ENCODE results near the gene FIBCD1.

FIBCD1 gene

GRCh38 chr9:130931508-130932254 lies 7.4 kb downstream of the FIBCD1 start:
- Histone ChIP-seq H2BK15ac (ENCODE audit: low read length) (no peak overlapping the region), H3K36me3 (replicated peaks in 1 of 2; ENCODE audit: control insufficient read depth in 2 of 2, insufficient read depth in 2 of 2, low read length in 2 of 2) (no peaks in the 10 kb centered on the region), H2BK5ac (ENCODE audit: low read length) (no peak overlapping the region), H3K4me3 (ENCODE audit: low read length in 2 of 2) (no peak overlapping the region), H2BK12ac (ENCODE audit: low read length) (no peak overlapping the region), H3K14ac (ENCODE audit: low read length) (no peak overlapping the region), H4K91ac (ENCODE audit: low read depth, low read length, poor library complexity) (no peak overlapping the region), H3K9ac (ENCODE audit: low read depth, low read length, poor library complexity) (no peak overlapping the region), H3K4me2 (ENCODE audit: insufficient read depth, low read length, poor library complexity, severe bottlenecking) (no peak overlapping the region), H2BK120ac (ENCODE audit: low read depth, low read length) (no peak overlapping the region), H3K4me1 (ENCODE audit: control insufficient read depth in 2 of 2, insufficient read depth in 1 of 2, low read depth in 1 of 2, low read length in 2 of 2) (peaks cover 12 to 13% of the 10 kb centered on the region in 2 donors), H3K23ac (ENCODE audit: low read depth, low read length, poor library complexity) (no peak overlapping the region), H3K18ac (ENCODE audit: low read length) (no peak overlapping the region), H4K8ac (ENCODE audit: low read depth, low read length) (no peak overlapping the region), H3K27ac (replicated peaks; ENCODE audit: low read length) (no peak overlapping the region), H2AK5ac (ENCODE audit: low read depth, low read length) (no peak overlapping the region), H3K9me3 (replicated peaks in 1 of 2; ENCODE audit: control insufficient read depth in 2 of 2, insufficient read depth in 1 of 2, low read depth in 1 of 2, low read length in 2 of 2) (no peaks in the 10 kb centered on the region), H3K27me3 (ENCODE audit: control insufficient read depth in 3 of 3, insufficient read depth in 3 of 3, low read depth in 1 of 3, low read length in 3 of 3) (peaks cover 0 to 55% (median 0%) of the 10 kb centered on the region in 3 experiments), H3K4ac (ENCODE audit: low read length) (no peak overlapping the region), H2AFZ (ENCODE audit: low read length) (no peak overlapping the region), H3K79me1 (ENCODE audit: low read depth, low read length) (no peaks in the 10 kb centered on the region)
- no peak for DNase-seq (ENCODE audit: low spot score)
- no CpG with 5 or more reads among the region's 20 CpGs for WGBS, 2 donors (ENCODE audit: extremely low coverage in 2 of 2, insufficient read length in 2 of 2, insufficient replicate concordance in 1 of 2)

GRCh38 chr9:130930804-130931349 lies 8.2 kb downstream of the FIBCD1 start:
- Histone ChIP-seq H3K23ac (ENCODE audit: low read depth, low read length, poor library complexity) (peak overlapping the region; percentile 96), H3K14ac (ENCODE audit: low read length) (peak overlapping the region; percentile 47), H2AK5ac (ENCODE audit: low read depth, low read length) (peak overlapping the region; percentile 7), H3K27me3 (ENCODE audit: control insufficient read depth in 3 of 3, insufficient read depth in 3 of 3, low read depth in 1 of 3, low read length in 3 of 3) (peaks cover 0 to 60% (median 0%) of the 10 kb centered on the region in 3 experiments), H3K9ac (ENCODE audit: low read depth, low read length, poor library complexity) (no peak overlapping the region), H2BK120ac (ENCODE audit: low read depth, low read length) (no peak overlapping the region), H3K4ac (ENCODE audit: low read length) (no peak overlapping the region), H2BK5ac (ENCODE audit: low read length) (no peak overlapping the region), H2BK12ac (ENCODE audit: low read length) (no peak overlapping the region), H3K36me3 (replicated peaks in 1 of 2; ENCODE audit: control insufficient read depth in 2 of 2, insufficient read depth in 2 of 2, low read length in 2 of 2) (no peaks in the 10 kb centered on the region), H2AFZ (ENCODE audit: low read length) (no peak overlapping the region), H3K9me3 (replicated peaks in 1 of 2; ENCODE audit: control insufficient read depth in 2 of 2, insufficient read depth in 1 of 2, low read depth in 1 of 2, low read length in 2 of 2) (no peaks in the 10 kb centered on the region), H3K27ac (replicated peaks; ENCODE audit: low read length) (no peak overlapping the region), H3K4me2 (ENCODE audit: insufficient read depth, low read length, poor library complexity, severe bottlenecking) (no peak overlapping the region), H3K18ac (ENCODE audit: low read length) (no peak overlapping the region), H3K79me1 (ENCODE audit: low read depth, low read length) (no peaks in the 10 kb centered on the region), H3K4me3 (ENCODE audit: low read length in 2 of 2) (no peak overlapping the region), H3K4me1 (ENCODE audit: control insufficient read depth in 2 of 2, insufficient read depth in 1 of 2, low read depth in 1 of 2, low read length in 2 of 2) (peaks cover 6 to 7% of the 10 kb centered on the region in 2 donors), H4K8ac (ENCODE audit: low read depth, low read length) (no peak overlapping the region), H2BK15ac (ENCODE audit: low read length) (peak overlapping the region; percentile 33), H4K91ac (ENCODE audit: low read depth, low read length, poor library complexity) (no peak overlapping the region)
- DNase-seq (ENCODE audit: low spot score), result no peak
- no CpG with 5 or more reads among the region's 15 CpGs for WGBS, 2 donors (ENCODE audit: extremely low coverage in 2 of 2, insufficient read length in 2 of 2, insufficient replicate concordance in 1 of 2)

DNA sequence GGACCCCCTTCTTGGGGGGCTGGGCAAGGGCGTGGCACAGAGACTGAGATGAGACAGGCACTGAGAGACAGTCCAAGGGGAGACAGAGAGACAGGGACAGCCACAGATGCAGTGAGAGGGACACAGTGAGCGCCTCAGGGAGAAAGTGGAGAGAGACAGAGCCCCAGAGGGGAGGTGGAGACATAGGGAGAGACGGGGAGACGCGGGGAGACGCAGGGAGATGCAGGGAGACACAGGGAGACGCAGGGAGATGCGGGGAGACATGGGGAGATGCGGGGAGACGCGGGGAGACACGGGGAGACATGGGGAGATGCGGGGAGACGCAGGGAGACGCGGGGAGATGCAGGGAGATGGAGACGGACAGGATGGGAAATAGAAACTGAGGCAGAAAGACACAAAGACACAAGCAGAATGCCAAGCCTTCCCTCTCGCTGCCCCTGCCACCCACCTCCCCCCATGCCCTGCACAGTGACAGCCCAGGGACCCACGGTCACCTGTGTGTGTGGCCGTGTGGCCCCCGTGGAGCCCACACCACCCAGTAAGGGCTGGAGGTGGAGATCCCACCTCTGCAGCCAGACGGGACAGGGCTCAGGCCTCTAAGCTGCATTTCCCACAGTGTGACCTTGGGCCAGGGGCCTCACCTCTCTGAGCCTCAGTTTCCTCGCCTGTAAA lies 8.8 kb downstream of the FIBCD1 start:
- Histone ChIP-seq H3K4me1 (ENCODE audit: control insufficient read depth in 2 of 2, insufficient read depth in 1 of 2, low read depth in 1 of 2, low read length in 2 of 2) (peaks cover 6 to 7% of the 10 kb centered on the region in 2 donors), H3K36me3 (replicated peaks in 1 of 2; ENCODE audit: control insufficient read depth in 2 of 2, insufficient read depth in 2 of 2, low read length in 2 of 2) (no peaks in the 10 kb centered on the region), H2BK12ac (ENCODE audit: low read length) (no peak overlapping the region), H4K91ac (ENCODE audit: low read depth, low read length, poor library complexity) (no peak overlapping the region), H4K8ac (ENCODE audit: low read depth, low read length) (no peak overlapping the region), H3K18ac (ENCODE audit: low read length) (peak overlapping the region; percentile 69), H2AFZ (ENCODE audit: low read length) (no peak overlapping the region), H2BK15ac (ENCODE audit: low read length) (peak overlapping the region; percentile 33), H3K4me2 (ENCODE audit: insufficient read depth, low read length, poor library complexity, severe bottlenecking) (no peak overlapping the region), H2BK120ac (ENCODE audit: low read depth, low read length) (no peak overlapping the region), H3K27ac (replicated peaks; ENCODE audit: low read length) (no peak overlapping the region), H3K14ac (ENCODE audit: low read length) (peak overlapping the region; percentile 47), H3K9me3 (replicated peaks in 1 of 2; ENCODE audit: control insufficient read depth in 2 of 2, insufficient read depth in 1 of 2, low read depth in 1 of 2, low read length in 2 of 2) (no peaks in the 10 kb centered on the region), H2BK5ac (ENCODE audit: low read length) (no peak overlapping the region), H3K4ac (ENCODE audit: low read length) (no peak overlapping the region), H3K79me1 (ENCODE audit: low read depth, low read length) (no peaks in the 10 kb centered on the region), H3K27me3 (ENCODE audit: control insufficient read depth in 3 of 3, insufficient read depth in 3 of 3, low read depth in 1 of 3, low read length in 3 of 3) (peaks cover 0 to 66% (median 0%) of the 10 kb centered on the region in 3 experiments), H2AK5ac (ENCODE audit: low read depth, low read length) (peak overlapping the region; percentile 7), H3K4me3 (ENCODE audit: low read length in 2 of 2) (no peak overlapping the region), H3K9ac (ENCODE audit: low read depth, low read length, poor library complexity) (peak overlapping the region; percentile 30), H3K23ac (ENCODE audit: low read depth, low read length, poor library complexity) (peak overlapping the region; percentile 98)
- WGBS, 2 donors (ENCODE audit: extremely low coverage in 2 of 2, insufficient read length in 2 of 2, insufficient replicate concordance in 1 of 2), result no CpG with 5 or more reads among the region's 23 CpGs
- DNase-seq (ENCODE audit: low spot score), result no peak

DNA sequence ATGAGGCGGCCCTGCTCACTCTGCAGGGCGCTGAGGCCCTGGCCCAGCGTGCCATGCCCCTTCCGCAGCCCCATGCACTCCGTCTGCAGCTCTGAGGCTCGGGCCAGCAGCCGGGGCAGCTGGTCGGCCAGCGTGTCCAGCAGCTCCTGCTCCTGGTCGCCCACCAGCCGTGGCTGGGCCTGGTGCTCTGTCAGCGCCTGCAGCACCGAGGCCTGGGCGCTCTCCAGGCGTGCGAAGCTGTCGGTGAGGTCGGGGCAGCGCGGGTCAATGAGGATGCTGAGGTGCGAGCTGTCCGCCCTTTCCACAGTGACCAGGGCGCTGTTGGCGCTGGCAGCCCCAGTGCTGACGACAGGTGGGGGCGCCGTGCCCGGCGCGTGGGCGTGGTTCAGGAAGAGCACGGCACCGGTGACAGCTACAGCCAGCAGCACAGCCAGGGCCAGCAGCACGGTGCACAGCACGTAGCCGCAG lies 9.4 kb downstream of the FIBCD1 start:
- Histone ChIP-seq H3K4me3 (ENCODE audit: low read length in 2 of 2) (no peak overlapping the region), H2BK120ac (ENCODE audit: low read depth, low read length) (no peak overlapping the region), H3K4ac (ENCODE audit: low read length) (no peak overlapping the region), H2BK12ac (ENCODE audit: low read length) (peak overlapping the region; percentile 34), H2BK15ac (ENCODE audit: low read length) (peak overlapping the region; percentile 27), H3K4me1 (ENCODE audit: control insufficient read depth in 2 of 2, insufficient read depth in 1 of 2, low read depth in 1 of 2, low read length in 2 of 2) (peaks cover 6 to 7% of the 10 kb centered on the region in 2 donors), H2AK5ac (ENCODE audit: low read depth, low read length) (no peak overlapping the region), H3K9me3 (replicated peaks in 1 of 2; ENCODE audit: control insufficient read depth in 2 of 2, insufficient read depth in 1 of 2, low read depth in 1 of 2, low read length in 2 of 2) (no peaks in the 10 kb centered on the region), H3K27ac (replicated peaks; ENCODE audit: low read length) (no peak overlapping the region), H3K23ac (ENCODE audit: low read depth, low read length, poor library complexity) (peak overlapping the region; percentile 98), H2BK5ac (ENCODE audit: low read length) (no peak overlapping the region), H4K8ac (ENCODE audit: low read depth, low read length) (no peak overlapping the region), H3K14ac (ENCODE audit: low read length) (peak overlapping the region; percentile 84), H3K18ac (ENCODE audit: low read length) (peak overlapping the region; percentile 40), H3K27me3 (ENCODE audit: control insufficient read depth in 3 of 3, insufficient read depth in 3 of 3, low read depth in 1 of 3, low read length in 3 of 3) (peaks cover 0 to 73% (median 0%) of the 10 kb centered on the region in 3 experiments), H3K79me1 (ENCODE audit: low read depth, low read length) (no peaks in the 10 kb centered on the region), H3K36me3 (replicated peaks in 1 of 2; ENCODE audit: control insufficient read depth in 2 of 2, insufficient read depth in 2 of 2, low read length in 2 of 2) (no peaks in the 10 kb centered on the region), H3K9ac (ENCODE audit: low read depth, low read length, poor library complexity) (no peak overlapping the region), H4K91ac (ENCODE audit: low read depth, low read length, poor library complexity) (no peak overlapping the region), H3K4me2 (ENCODE audit: insufficient read depth, low read length, poor library complexity, severe bottlenecking) (no peak overlapping the region), H2AFZ (ENCODE audit: low read length) (no peak overlapping the region)
- no CpG with 5 or more reads among the region's 36 CpGs for WGBS, 2 donors (ENCODE audit: extremely low coverage in 2 of 2, insufficient read length in 2 of 2, insufficient replicate concordance in 1 of 2)
- no peak for DNase-seq (ENCODE audit: low spot score)
